ENCODE measurements around the gene FAM53A. TPM values are rescaled to one million over a fixed set of nuclear protein-coding genes. Genes with fewer than 3 reads are reported as not detected.

Gene FAM53A
- total RNA-seq, 1 donor from 2014 or later, result 2.4 TPM

DNA sequence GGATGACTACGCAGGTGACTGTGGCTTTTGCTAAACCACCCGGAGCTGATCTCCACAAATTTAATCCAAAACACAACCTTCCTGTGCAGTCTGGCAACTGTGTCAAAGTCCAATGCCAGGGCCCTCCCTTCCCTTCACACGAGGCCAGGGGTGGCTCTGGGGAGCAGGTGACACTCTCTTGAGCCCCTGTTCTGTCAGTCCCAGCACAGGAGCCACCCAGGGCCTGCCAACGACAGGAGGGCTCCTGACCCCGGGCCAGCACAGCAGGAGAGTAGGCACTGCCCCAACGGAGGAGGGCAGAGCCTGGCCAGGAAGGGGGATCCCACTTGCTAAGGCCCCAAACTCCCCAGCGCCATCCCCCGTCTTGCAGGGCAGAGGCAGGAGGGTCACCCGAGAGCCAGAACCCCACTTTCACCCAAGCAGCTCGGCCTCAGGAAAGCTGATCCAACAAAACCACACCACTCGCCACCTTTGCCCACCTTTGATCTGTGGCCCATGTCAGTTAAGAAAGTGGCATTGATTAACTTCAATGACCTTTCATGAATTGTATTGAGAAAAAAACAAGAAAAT is 44.7 kb downstream of the FAM53A start:
- DNase-seq, result no peak

- DNase-seq, result no peak
Measured at GRCh38 chr4:1638873-1639272, 45.2 kb downstream of the FAM53A start.

GRCh38 chr4:1638272-1638598 is 45.9 kb downstream of the FAM53A start:
- no peak for DNase-seq

GRCh38 chr4:1637580-1638271 is 46.4 kb downstream of the FAM53A start:
- no peak for DNase-seq

- no peak for DNase-seq
Measured at GRCh38 chr4:1636490-1637211, 47.5 kb downstream of the FAM53A start.

- no peak for DNase-seq
Measured at GRCh38 chr4:1635464-1635863, 48.6 kb downstream of the FAM53A start.

DNA sequence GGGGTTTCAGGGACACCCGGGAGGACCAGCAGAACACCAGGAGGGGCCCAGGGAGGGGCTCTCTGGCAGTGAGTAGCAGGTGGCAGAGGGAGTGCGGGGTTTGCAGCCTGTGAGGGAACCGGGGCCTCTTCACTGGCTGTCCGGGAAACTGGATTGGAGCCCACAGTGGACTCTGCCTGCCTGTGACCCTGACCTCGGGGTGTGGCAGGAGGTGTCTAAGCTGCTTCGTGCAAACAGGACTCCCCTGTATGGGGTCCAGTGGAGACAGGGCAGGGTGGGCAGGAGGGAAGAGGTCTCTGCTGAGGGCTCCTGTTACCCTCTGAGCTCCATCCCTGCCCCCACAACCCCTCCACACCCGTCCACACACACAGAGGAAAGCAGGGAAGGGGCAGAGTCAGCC is 50.1 kb downstream of the FAM53A start:
- DNase-seq, result no peak

DNA sequence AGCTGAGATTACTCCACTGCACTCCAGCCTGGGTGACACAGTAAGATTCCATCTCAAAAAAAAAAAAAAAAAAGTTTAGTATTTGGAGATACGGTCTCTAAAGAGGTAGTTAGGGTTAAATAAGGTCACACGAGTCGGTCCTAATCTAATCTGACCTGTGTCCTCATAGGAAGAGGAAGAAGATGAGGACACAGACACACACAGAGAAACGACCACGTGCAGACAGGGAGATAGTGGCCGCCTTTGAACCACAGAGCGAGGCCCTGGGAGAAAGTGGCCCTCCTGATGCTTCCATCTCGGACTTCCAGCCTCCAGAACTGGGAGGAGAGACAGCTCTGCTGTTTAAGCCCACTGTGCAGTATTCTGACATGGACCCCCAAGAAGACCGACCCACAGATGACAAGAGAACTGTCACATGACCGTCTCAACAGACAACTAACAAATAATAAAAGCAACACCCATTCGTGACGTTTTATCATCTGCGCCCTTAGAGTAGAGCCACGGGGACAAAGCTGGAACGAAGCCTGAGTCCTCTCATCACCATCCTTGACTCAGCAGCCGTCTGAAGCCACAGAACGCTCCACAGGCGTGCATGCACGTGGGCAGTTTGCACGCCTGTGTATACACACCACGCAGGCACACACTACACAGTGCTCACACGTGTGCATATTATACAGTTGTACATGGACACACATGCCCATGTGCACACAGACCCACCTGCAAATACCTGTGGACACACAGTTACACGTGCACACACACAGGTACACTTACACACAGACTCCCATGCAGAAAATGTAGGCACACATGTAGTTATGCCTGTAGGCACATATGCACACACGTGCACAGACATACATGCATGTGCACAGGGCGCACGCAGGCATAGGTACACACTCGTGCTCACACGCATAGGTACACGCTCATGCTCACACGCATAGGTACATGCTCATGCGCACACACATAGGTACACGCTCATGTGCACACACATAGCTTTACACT is 51.7 kb downstream of the FAM53A start:
- DNase-seq, result no peak

DNA sequence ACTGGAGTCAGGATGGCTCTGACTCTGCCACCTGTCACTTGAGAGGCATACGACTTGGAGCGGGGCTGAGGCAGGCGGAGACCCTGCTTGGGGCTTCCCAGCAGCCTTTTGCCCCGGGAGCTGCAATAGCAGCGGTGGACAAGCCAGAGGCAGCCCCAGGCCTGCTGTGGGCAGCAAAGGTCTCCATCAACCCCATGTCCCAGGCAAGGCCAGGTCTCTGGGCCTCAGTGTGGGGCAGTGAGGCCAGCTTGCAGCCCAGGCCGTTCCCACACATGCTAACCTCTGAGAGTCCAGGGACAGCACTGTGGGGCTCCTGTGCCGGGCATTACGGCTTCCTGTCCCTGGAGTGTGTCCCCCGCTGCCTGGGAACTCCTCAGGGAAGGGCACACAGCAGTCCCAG is 53.0 kb downstream of the FAM53A start:
- DNase-seq, result no peak

GRCh38 chr4:1630266-1630665 is 53.8 kb downstream of the FAM53A start:
- DNase-seq, result no peak

- DNase-seq, result no peak
Measured at GRCh38 chr4:1629699-1630083, 54.4 kb downstream of the FAM53A start.

DNA sequence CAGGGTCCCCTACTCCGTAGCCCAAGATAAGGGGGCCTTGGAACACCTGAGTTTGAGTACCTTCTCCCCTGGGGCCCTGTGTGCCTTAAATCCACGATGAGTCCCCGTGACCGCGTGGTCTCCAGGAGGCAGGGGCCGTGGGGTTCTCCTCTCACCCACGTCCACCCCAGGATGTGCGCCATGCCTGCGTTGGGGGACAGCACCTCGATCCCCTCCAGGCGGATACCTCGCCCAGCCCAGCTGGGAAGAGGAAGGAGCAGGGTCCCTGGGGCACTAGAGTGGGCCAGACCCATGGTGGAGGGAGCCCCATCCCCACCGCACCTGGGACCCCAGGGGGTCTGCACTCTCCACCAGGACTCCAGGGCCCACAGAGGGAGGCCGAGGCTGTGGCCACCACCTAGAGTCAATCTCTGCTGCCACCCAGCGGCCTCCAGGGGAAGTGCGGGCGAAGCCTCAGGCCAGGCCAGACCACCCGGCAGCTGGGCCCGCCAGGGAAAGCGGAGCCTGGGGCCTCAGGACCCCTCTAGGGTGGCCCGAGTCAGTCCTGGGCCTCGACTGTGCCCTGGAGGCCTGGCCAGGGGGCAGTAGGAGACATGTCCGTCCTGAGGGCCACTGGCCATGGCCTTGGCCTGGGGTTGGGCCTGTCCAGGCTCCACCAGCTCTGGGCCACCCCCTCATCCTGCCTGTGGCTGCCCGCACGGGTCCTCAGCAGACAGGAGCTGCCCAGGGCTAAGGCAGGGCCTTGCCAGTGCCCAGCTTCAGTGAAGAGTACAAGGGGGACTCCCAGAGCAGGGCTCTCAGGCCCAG is 55.0 kb downstream of the FAM53A start:
- DNase-seq, result peak; percentile 69

- no peak for DNase-seq
Measured at GRCh38 chr4:1627417-1628313, 56.4 kb downstream of the FAM53A start.

GRCh38 chr4:1626941-1627340 is 57.2 kb downstream of the FAM53A start:
- no peak for DNase-seq

GRCh38 chr4:1626151-1626550 is 58.0 kb downstream of the FAM53A start:
- DNase-seq, result no peak

- DNase-seq, result no peak
Measured at GRCh38 chr4:1625600-1626138, 58.4 kb downstream of the FAM53A start.

DNA sequence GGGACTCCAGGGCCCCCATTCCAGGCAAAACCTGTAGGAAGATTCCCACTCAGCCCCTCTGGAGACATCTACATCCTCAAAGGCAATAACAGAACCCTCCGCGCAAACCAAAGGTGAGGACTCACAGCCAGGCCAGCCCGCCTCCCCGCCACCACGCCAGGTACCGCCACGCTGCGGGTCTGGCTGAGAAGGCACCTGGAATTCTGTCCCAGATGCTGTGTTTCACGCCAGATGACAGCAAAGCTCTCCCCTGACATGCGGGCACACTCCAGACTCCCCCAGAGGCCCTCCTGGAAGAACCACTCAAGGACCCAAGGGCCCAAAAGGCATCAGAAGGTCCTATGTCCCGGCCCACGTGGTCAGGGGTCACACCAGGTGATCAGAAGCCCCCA is 59.6 kb downstream of the FAM53A start:
- DNase-seq, result no peak

GRCh38 chr4:1623821-1624518 is 60.1 kb downstream of the FAM53A start:
- no peak for DNase-seq

DNA sequence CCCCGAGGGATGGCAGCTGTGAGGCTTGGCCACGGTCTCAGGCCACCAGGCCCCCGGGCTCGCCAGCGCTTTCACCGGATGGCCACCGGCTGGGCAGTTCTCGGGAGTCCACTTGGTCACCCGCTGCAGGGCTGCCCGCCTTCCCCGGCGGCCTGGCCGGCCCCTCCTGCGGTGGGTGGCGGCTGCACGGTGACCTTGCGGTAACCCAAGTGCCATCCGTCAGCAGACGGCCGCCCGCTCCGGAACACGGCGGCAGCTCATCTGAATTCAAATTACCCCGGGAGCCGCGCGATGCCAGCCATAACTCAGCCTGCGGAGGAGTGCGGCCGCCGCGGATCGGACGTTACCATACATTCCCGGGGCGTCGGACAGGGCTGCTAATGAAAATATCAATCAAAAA is 60.7 kb downstream of the FAM53A start:
- no peak for DNase-seq

- DNase-seq, result no peak
Measured at GRCh38 chr4:1622956-1623355, 61.2 kb downstream of the FAM53A start.
